ENCODE measurements around the gene PBX3. TPM values are rescaled to one million over a fixed set of nuclear protein-coding genes. Genes with fewer than 3 reads are reported as not detected.

Gene PBX3
- total and polyA plus RNA-seq, 9 of the 15 experiments (the other 6 are each of a cell fraction or from before 2014, with no cell fraction given): 0.14 to 5.8 (median 0.92) TPM

GRCh38 chr9:125964702-125965225 is 217.6 kb downstream of the PBX3 start:
- TF ChIP-seq PURB (CRISPR knock-in tag; IDR thresholded peaks at IDR 0.05; ENCODE audit: low read depth) (no peak), RBBP5 (IDR thresholded peaks at IDR 0.05; ENCODE audit: borderline replicate concordance, insufficient read depth, low read length, poor library complexity, severe bottlenecking) (no peak), ZNF717 (CRISPR knock-in tag; IDR thresholded peaks at IDR 0.05) (no peak), XRCC5 (IDR thresholded peaks at IDR 0.05; ENCODE audit: low read depth, low read length) (no peak), ELK3 (CRISPR knock-in tag; IDR thresholded peaks at IDR 0.05) (no peak), C11orf30 (IDR thresholded peaks at IDR 0.05; ENCODE audit: low read depth) (no peak), ZFPM2 (CRISPR knock-in tag; IDR thresholded peaks at IDR 0.05) (no peak), MCM5 (IDR thresholded peaks at IDR 0.05; ENCODE audit: low read depth) (no peak), GTF2F1 (IDR thresholded peaks at IDR 0.05; ENCODE audit: low read depth, low read length) (no peak), YY1 (IDR thresholded peaks at IDR 0.05; ENCODE audit: borderline replicate concordance in 1 of 3, control insufficient read depth in 1 of 3, extremely low read depth in 1 of 3, insufficient read depth in 3 of 3, insufficient read length in 1 of 3, insufficient replicate concordance in 2 of 3, low read depth in 1 of 3, low read length in 2 of 3) (no peak), LCOR (CRISPR knock-in tag; IDR thresholded peaks at IDR 0.05) (no peak), FOXK1 (CRISPR knock-in tag; IDR thresholded peaks at IDR 0.05; ENCODE audit: borderline replicate concordance) (no peak), ZNF695 (CRISPR knock-in tag; IDR thresholded peaks at IDR 0.05) (no peak), CTCFL (IDR thresholded peaks at IDR 0.05; ENCODE audit: borderline replicate concordance, insufficient read depth, low read depth, low read length, poor library complexity, severe bottlenecking) (no peak), SAFB2 (IDR thresholded peaks at IDR 0.05; ENCODE audit: borderline replicate concordance, low read depth, low read length, severe bottlenecking) (no peak), MLLT1 (IDR thresholded peaks at IDR 0.05) (no peak), ZBTB26 (CRISPR knock-in tag; IDR thresholded peaks at IDR 0.05) (no peak)
- no peaks in the 10 kb centered on the region for H3K79me2 ChIP-seq (ENCODE audit: control insufficient read depth, insufficient read depth, low read length)
- no peak overlapping the region for H2AFZ ChIP-seq (ENCODE audit: low read depth, low read length)
- H3K27ac ChIP-seq (ENCODE audit: extremely low read depth, low read depth, low read length): no peak overlapping the region
- DNase-seq (ENCODE audit: extremely low read depth in 1 of 4, low spot score in 3 of 4) (no peak), ATAC-seq (no peak), FAIRE-seq (no peak)
- H3K9me1 ChIP-seq (ENCODE audit: control insufficient read depth, insufficient read depth, low read length): no peaks in the 10 kb centered on the region
- H3K9ac ChIP-seq (ENCODE audit: insufficient read depth in 1 of 2, low read depth in 2 of 2, low read length in 2 of 2): no peak overlapping the region
- no peaks in the 10 kb centered on the region for H3K4me1 ChIP-seq (replicated peaks in 1 of 2; ENCODE audit: control insufficient read depth in 2 of 2, insufficient read depth in 2 of 2, low read length in 2 of 2)
- in situ Hi-C loops (cut with MboI): no loop called here
- BruUV-seq (replicated peaks): no TSS peak
- H3K4me3 ChIP-seq: no peak overlapping the region
- intact Hi-C loops (cut with micrococcal nuclease): no loop called here
- no peaks in the 10 kb centered on the region for H3K9me3 ChIP-seq (replicated peaks; ENCODE audit: control insufficient read depth, insufficient read depth, low read depth, low read length)
- POLR2A ChIA-PET: interaction anchor here (1.2 kb wide), 1 partner anchor 8 kb away, joined by 3 read pairs; no protein-coding TSS in a partner anchor
- H3K4me2 ChIP-seq (ENCODE audit: insufficient read depth, low read length): no peak overlapping the region
- CTCF ChIA-PET (ENCODE audit: low intra/inter-chr PET ratio): no interaction called here
- 0% methylated on average over 4 of the region's 6 CpGs for WGBS (ENCODE audit: insufficient coverage, low coverage, missing lambda C conversion rate)
- H4K20me1 ChIP-seq (replicated peaks; ENCODE audit: control insufficient read depth, insufficient read depth, low read length): no peaks in the 10 kb centered on the region
- H3K27me3 ChIP-seq (ENCODE audit: control insufficient read depth in 2 of 2, insufficient read depth in 2 of 2, low read length in 2 of 2): peaks cover 4 to 13% of the 10 kb centered on the region in 2 experiments; a peak in 3 of 5 replicates
- no peaks in the 10 kb centered on the region for H3K36me3 ChIP-seq (ENCODE audit: control insufficient read depth, insufficient read depth, low read length)
